Stomach (tissue), 19 donors: ENCODE measurements around the gene PSMB7. TPM values are rescaled to one million over a fixed set of nuclear protein-coding genes. Genes with fewer than 3 reads are reported as not detected.

Experiments
- DNase-seq, 2 donors: peaks; one replicate each; pipeline versions ENCODE4 v3.0.0 to v3.0.0-alpha.2; 2013 to 2019
- H3K27ac ChIP-seq, 5 donors: fragments of 200-600 bp in 4 of 5; sonication (generic) in 4 of 5; one replicate each; pipeline ENCODE4 v1.5.1; 2013 to 2019; ENCODE audit warnings: mild to moderate bottlenecking in 1 of 5, moderate library complexity in 1 of 5
- H3K27me3 ChIP-seq, 3 donors: fragments of 200-600 bp; sonication (generic); one replicate each; pipeline ENCODE4 v1.5.1; 2017 to 2019; ENCODE audit warnings: mixed run types in 1 of 3
- H3K36me3 ChIP-seq, 4 donors: fragments of 200-600 bp; sonication (generic); 1 replicate in 3 of 4; 2 replicates in 1 of 4; pipeline ENCODE4 v1.5.1; 2016 to 2019
- H3K4me1 ChIP-seq, 4 donors: fragments of 200-600 bp; sonication (generic); one replicate each; pipeline ENCODE4 v1.5.1; 2016 to 2019
- H3K4me3 ChIP-seq, 4 donors: fragments of 200-600 bp; sonication (generic) in 3 of 4; one replicate each; pipeline ENCODE4 v1.5.1; 2016 to 2019; ENCODE audit warnings: mild to moderate bottlenecking in 1 of 4
- H3K9me3 ChIP-seq, 4 donors: fragments of 200-600 bp; sonication (generic); one replicate each; pipeline ENCODE4 v1.5.1; 2016 to 2019
- CTCF ChIP-seq, 7 experiments: fragments of 450-650 bp in 4 of 7; fragments of 200-600 bp in 3 of 7; sonication (generic) in 3 of 7; IDR thresholded peaks; one replicate each; pipeline ENCODE4 v1.5.1; 2016 to 2019; ENCODE audit warnings: antibody characterized with exemption in 7 of 7, control low read depth in 2 of 7, mild to moderate bottlenecking in 1 of 7
- EP300 ChIP-seq: sonication (generic); formaldehyde crosslinking; IDR thresholded peaks from one replicate; pipeline ENCODE4 v1.6.1; 2017; ENCODE audit warnings: antibody characterized with exemption
- POLR2A ChIP-seq, 4 donors: fragments of 450-650 bp; IDR thresholded peaks; one replicate each; pipeline ENCODE4 v1.6.1; 2016; ENCODE audit warnings: antibody characterized with exemption in 4 of 4, control low read depth in 2 of 4, mild to moderate bottlenecking in 1 of 4, moderate library complexity in 1 of 4
- POLR2AphosphoS5 ChIP-seq, 3 donors: sonication (generic); formaldehyde crosslinking; IDR thresholded peaks; one replicate each; pipeline ENCODE4 v1.6.1; 2016; ENCODE audit warnings: antibody characterized with exemption in 3 of 3
- WGBS, 5 donors: extraction: QIAGEN DNeasy Blood & Tissue Kit in 3 of 5; methylation state at CpG; one replicate each; pipeline versions ENCODE4 v1.1.5 to v1.1.7; 2013 to 2018; 5-methylcytosine and 5-hydroxymethylcytosine counted together
- intact Hi-C: fragments of 100-400 bp; cut with DNase I; formaldehyde crosslinking; loops from one replicate; pipeline ENCODE4 v1.15.1; 2023; ENCODE audit warnings: low total_unique reads
- long read RNA-seq, 10 donors: transcript quantifications; one replicate each; lab custom pipeline, GENCODE V29; 2026
- polyA plus RNA-seq, 3 donors: library from polyadenylated mRNA; stranded (reverse); fragments of 200-250 nt; gene quantifications; one replicate each; pipeline ENCODE4 v1.2.3, GENCODE V29; 2013
- total RNA-seq, 5 donors: library from RNA; depleted of rRNA; stranded (reverse); fragments of >200 nt; gene quantifications; one replicate each; pipeline versions ENCODE4 v1.1.0 to v1.2.3, GENCODE V29; 2014 to 2016
- donor health status: healthy with polysubstance abuse.
- donor health status: Bipolar disorder and iron deficiency.
- donor health status: healthy.

The PSMB7 gene
- total RNA-seq (100 to 1,000 TPM in 1 of 5 donors, 10 to 100 TPM in 3, 1 to 10 TPM in 1; 4.9 to 155 (median 81.2) TPM), polyA plus RNA-seq (100 to 1,000 TPM; 179 to 213 (median 184) TPM)
- long read RNA-seq, donor 1, transcript PSMB7-201 (8 exons, 980 nt) = major isoform, 16 of 41 reads
- long read RNA-seq, donor 1, partial matches to known transcripts = 25 of 41 reads
- long read RNA-seq, donor 1, other reads (novel, unspliced or antisense) = 0 of 41 reads
- long read RNA-seq, donor 2, transcript PSMB7-201 (8 exons, 980 nt) = major isoform, 27 of 69 reads
- long read RNA-seq, donor 2, partial matches to known transcripts = 42 of 69 reads
- long read RNA-seq, donor 2, other reads (novel, unspliced or antisense) = 0 of 69 reads
- long read RNA-seq, donor 3, transcript PSMB7-201 (8 exons, 980 nt) = major isoform, 28 of 46 reads
- long read RNA-seq, donor 3, partial matches to known transcripts = 18 of 46 reads
- long read RNA-seq, donor 3, other reads (novel, unspliced or antisense) = 0 of 46 reads
- long read RNA-seq, donor 4, partial matches to known transcripts = 0 of 3 reads
- long read RNA-seq, donor 4, other reads (novel, unspliced or antisense) = 0 of 3 reads
- long read RNA-seq, donor 5, transcript PSMB7-201 (8 exons, 980 nt) = major isoform, 44 of 57 reads
- long read RNA-seq, donor 5, partial matches to known transcripts = 7 of 57 reads
- long read RNA-seq, donor 5, other reads (novel, unspliced or antisense) = 6 of 57 reads
- long read RNA-seq, donor 6, transcript PSMB7-201 (8 exons, 980 nt) = major isoform, 98 of 227 reads
- long read RNA-seq, donor 6, partial matches to known transcripts = 124 of 227 reads
- long read RNA-seq, donor 6, other reads (novel, unspliced or antisense) = 5 of 227 reads
- long read RNA-seq, donor 7, transcript PSMB7-201 (8 exons, 980 nt) = major isoform, 51 of 75 reads
- long read RNA-seq, donor 7, partial matches to known transcripts = 24 of 75 reads
- long read RNA-seq, donor 7, other reads (novel, unspliced or antisense) = 0 of 75 reads
- long read RNA-seq, donor 8, transcript PSMB7-201 (8 exons, 980 nt) = major isoform, 44 of 75 reads
- long read RNA-seq, donor 8, partial matches to known transcripts = 31 of 75 reads
- long read RNA-seq, donor 8, other reads (novel, unspliced or antisense) = 0 of 75 reads
- long read RNA-seq, donor 9, transcript PSMB7-201 (8 exons, 980 nt) = major isoform, 51 of 86 reads
- long read RNA-seq, donor 9, partial matches to known transcripts = 35 of 86 reads
- long read RNA-seq, donor 9, other reads (novel, unspliced or antisense) = 0 of 86 reads
- long read RNA-seq, donor 10, transcript PSMB7-201 (8 exons, 980 nt) = major isoform, 21 of 21 reads
- long read RNA-seq, donor 10, partial matches to known transcripts = 0 of 21 reads
- long read RNA-seq, donor 10, other reads (novel, unspliced or antisense) = 0 of 21 reads

DNA sequence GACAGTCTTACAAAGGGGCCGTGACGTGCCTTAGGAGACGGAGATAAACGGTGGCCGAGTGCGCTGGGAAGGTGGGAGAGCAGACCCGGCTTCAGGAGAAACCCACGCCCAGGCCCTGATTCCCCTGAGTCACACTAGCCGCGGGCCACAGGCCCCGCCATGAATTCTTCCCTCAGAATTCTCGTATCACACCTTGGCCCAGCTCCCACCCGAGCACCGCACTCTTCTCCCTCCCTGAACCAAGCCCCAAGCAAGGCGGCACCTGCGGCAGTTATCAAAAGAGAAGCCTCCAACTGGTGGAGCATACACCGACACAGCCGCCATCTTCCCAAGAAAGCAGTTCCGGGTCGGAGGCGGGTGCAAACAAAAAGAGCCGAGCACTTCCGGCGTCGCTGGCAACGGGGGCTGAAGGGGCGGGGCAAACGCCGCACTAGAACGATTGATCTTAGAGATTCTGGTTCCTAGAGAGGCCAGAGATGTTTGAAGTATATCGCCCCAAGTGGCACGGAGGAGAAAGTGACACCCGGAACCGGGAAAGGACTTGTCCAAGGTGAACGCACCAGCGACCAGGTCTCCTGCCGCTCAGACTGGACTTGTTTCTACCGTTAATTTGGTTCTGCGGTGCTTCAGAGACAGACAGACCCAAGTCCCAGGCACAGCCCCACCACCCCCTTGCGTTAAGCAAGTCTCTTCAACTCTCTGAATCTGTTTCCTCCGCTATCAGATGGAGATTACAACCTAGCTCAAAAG, at the start of gene PSMB7:
TSS of gene PSMB7 (minus strand) at position 341 of the 750 bp plus-strand sequence. CDS start at position 324, 17 bp downstream.
- no peaks in the 10 kb centered on the region for H3K9me3 ChIP-seq
- intact Hi-C loops = no loop called here
- peaks cover 10 to 44% (median 24%) of the 10 kb centered on the region in 4 donors for H3K4me1 ChIP-seq
- TF ChIP-seq EP300 (no peak), POLR2AphosphoS5 (IDR thresholded peaks at IDR 0.05) (peak; percentile 65 to 90 (median 77)), POLR2A (IDR thresholded peaks at IDR 0.05) (no peak), CTCF (IDR thresholded peaks at IDR 0.05) (peak in 5 of 7 experiments; percentile 52 to 88 (median 75))
- 5 to 7% (median 6%) methylated on average over 27 to 41 of the region's 41 CpGs for WGBS, 5 donors
- peak within 1 kb of the TSS; percentile 90 to 99 (median 94) for H3K4me3 ChIP-seq
- H3K36me3 ChIP-seq = peaks cover 27 to 38% (median 36%) of the 10 kb centered on the region in 4 donors
- peak; percentile 98 for DNase-seq
- no peaks in the 10 kb centered on the region for H3K27me3 ChIP-seq
- H3K27ac ChIP-seq = peak within 1 kb of the TSS; percentile 6 to 82 (median 74)

GRCh38 chr9:124462739-124463138, 47.5 kb upstream of the PSMB7 start:
- no peaks in the 10 kb centered on the region for H3K9me3 ChIP-seq
- DNase-seq = no peak
- no peaks in the 10 kb centered on the region for H3K36me3 ChIP-seq
- 78 to 86% (median 83%) methylated on average over 1 of the region's 1 CpG for WGBS, 5 donors
- no peak for TF ChIP-seq EP300
- TF ChIP-seq POLR2A (IDR thresholded peaks at IDR 0.05) = no peak
- TF ChIP-seq POLR2AphosphoS5 (IDR thresholded peaks at IDR 0.05) = no peak
- no peak for TF ChIP-seq CTCF (IDR thresholded peaks at IDR 0.05)
- peaks cover 0 to 12% (median 0%) of the 10 kb centered on the region in 3 donors for H3K27me3 ChIP-seq
- H3K4me3 ChIP-seq = no peak overlapping the region
- intact Hi-C loops = no loop called here
- H3K4me1 ChIP-seq = no peaks in the 10 kb centered on the region
- no peak overlapping the region for H3K27ac ChIP-seq

GRCh38 chr9:124458441-124458840, 43.2 kb upstream of the PSMB7 start:
- TF ChIP-seq POLR2A (IDR thresholded peaks at IDR 0.05) (no peak), POLR2AphosphoS5 (IDR thresholded peaks at IDR 0.05) (no peak), EP300 (no peak), CTCF (IDR thresholded peaks at IDR 0.05) (no peak)
- Histone ChIP-seq H3K36me3 (no peaks in the 10 kb centered on the region), H3K4me1 (peaks cover 0 to 5% (median 2%) of the 10 kb centered on the region in 4 donors), H3K9me3 (no peaks in the 10 kb centered on the region), H3K27ac (no peak overlapping the region), H3K27me3 (peaks cover 0 to 24% (median 15%) of the 10 kb centered on the region in 3 donors), H3K4me3 (no peak overlapping the region)
- intact Hi-C loops = no loop called here
- WGBS, 5 donors = 81 to 85% (median 84%) methylated on average over 9 of the region's 9 CpGs
- no peak for DNase-seq
